ENCODE measurements around the gene CINP. TPM values are rescaled to one million over a fixed set of nuclear protein-coding genes. Genes with fewer than 3 reads are reported as not detected.
A peak's percentile ranks its signal among the peaks of the same experiment; 100 is the strongest.

CINP gene
- total RNA-seq (ENCODE audit: insufficient read depth, low replicate concordance) = 19.0 TPM

DNA sequence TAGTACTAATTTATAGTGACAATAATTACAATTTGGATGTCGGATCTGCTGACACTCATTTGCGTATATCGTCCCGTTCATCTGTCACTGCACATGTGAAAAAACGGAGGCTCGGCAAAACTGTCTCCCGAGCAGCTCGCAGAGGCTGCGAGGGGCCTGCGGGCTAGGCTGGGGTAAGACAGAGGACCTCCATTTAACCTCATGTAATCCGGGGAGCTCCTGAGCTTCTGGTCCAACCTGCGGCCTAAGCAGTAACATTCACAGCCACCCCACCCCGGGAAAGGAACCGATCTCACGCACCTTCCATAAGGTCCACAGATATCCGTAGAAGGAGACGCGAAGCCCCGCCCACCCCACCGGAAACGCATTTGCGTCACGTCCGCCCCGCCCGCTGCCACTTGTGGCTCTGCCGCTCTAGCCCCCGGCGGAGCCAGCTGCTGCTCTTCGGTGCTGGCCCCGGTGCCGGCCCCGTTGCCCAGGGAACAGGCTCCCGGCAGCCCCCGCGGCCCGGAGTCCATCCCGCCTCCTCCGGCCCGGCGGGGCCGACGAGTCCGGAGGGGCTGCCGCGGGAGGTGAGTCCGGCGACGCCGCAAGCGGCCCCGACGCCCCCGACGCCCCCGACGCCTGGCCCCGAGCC lies at the start of gene CINP, which contains the start of gene TECPR2:
TSS of gene CINP (minus strand) at position 346 of the 637 bp plus-strand sequence. CDS start at position 307, 39 bp downstream.
TSS of gene TECPR2 (plus strand) at position 397 of the 637 bp plus-strand sequence. CDS start 13,781 bp downstream, outside the sequence.
- peak; percentile 96 for DNase-seq (ENCODE audit: low spot score)

DNA sequence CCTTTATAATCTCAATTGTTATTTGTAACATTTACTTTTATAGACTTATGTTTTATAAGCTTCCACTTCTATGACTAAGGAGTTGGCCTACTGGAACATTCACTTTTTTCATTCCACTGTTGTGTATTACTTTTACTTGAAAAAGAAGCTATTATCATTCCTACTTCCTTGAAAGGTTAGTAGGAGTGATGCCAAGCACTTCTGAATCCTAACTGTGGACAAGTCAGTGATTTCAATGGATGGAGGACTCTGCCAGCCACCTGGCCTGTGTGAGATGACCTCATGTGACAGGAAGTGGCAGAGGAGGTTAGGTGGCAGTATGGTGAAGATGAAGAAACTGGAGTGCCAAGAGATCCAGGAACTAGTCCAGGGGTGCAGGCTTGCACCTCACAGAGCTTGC lies 46.0 kb upstream of the CINP start:
- no peak for DNase-seq (ENCODE audit: low spot score)

DNA sequence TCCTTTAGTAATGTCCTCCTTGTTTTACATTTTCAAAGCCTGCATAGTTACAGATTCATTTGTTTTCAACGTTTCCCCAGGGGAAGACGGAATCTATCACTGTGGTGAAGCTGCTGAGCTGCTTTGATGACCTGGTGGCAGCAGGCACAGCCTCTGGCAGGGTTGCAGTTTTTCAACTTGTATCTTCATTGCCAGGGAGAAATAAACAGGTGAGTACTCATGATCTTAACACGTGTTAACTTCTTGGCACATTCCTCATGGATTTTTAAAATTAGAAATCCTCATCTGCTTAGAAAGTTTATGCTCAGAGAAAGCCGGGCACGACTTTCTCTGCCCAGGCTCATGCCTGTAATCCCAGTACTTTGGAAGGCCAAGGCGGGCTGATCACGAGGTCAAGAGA lies 44.6 kb upstream of the CINP start:
- DNase-seq (ENCODE audit: low spot score) = no peak

DNA sequence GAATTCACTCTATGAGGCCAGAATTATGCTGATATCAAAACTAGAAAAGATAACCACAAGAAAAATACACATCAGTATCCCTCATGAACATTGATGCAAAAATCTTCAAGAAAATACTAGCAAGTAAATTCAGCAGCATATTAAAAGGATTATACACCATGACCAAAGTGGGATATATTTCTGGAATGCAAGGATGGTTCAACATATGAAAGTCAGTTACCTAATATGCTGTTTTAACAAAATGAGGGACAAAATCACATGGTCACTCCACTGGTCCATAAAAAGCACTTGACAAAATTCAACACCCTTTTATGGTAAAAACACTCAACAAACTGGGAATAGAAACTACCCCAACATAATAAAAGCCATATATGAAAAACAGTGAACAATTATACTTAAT lies 40.3 kb upstream of the CINP start:
- DNase-seq (ENCODE audit: low spot score) = no peak

DNA sequence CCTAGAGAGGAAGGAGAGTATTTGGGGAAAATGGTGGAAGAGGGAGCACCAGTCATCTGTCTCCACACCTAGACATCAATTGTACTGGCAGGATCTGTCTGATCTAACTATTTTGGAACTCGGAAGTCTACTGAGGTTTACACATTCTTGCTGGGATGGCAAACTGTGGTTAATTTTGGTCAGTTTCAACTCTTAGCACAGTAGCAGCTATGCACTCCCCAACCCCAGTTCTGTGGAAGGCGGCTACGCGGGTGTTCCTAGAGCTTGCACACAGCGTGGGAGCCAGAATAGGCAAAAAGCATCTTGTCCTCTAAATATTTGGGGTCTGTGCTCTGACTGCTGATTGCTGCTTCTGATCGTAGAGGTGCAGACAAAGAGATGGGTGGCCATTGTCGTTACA lies 33.8 kb upstream of the CINP start:
- DNase-seq (ENCODE audit: low spot score) = no peak

DNA sequence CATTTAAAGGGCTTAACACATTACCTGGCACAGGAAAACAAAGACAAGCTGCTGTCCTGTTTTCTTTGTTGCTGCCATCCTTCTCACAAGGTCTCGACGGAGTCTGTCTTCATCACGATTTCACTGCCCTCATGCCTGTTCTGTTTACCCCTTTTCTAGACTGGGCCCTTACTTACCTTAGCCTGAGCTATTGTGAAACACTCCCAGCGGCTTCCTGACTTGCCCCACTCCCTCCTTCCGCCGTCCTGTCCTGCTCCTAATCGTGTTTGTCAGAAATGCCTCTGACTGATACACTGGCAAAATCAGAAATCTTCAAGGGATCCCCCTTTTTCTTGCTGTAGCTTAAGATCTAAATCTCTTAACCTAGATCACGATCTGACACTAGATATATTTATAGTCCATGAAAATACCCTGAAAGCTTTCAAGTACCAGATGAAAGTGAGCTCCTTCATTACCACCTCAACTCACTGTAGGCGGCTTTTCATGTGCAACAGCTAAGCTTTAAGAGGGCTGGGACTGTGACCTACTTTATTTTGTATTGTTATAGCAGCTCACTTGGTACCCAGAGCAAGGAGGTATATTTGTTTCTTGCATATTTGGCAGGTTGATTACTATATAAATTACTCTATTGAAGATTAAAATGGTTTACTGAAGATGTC lies 32.2 kb upstream of the CINP start:
- no peak for DNase-seq (ENCODE audit: low spot score)

DNA sequence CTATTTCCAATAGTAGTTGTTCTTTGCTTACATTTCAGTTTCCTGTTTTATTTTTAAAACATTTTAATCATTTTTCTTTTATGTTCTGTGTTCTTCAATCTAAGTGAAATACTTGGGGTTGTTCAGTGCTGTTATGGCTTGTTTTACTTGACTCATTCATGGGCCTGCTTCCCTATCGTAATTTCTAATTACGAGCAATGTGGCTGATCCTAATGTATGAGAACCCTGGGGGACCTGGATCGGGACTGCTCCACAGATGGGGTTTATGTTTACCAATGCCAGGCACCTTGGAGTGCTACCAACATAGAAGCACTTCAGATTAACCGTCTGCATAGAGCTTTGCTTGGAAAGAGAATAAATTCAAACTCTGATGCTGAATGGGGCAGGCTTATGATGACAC lies 29.8 kb upstream of the CINP start:
- DNase-seq (ENCODE audit: low spot score) = no peak

DNA sequence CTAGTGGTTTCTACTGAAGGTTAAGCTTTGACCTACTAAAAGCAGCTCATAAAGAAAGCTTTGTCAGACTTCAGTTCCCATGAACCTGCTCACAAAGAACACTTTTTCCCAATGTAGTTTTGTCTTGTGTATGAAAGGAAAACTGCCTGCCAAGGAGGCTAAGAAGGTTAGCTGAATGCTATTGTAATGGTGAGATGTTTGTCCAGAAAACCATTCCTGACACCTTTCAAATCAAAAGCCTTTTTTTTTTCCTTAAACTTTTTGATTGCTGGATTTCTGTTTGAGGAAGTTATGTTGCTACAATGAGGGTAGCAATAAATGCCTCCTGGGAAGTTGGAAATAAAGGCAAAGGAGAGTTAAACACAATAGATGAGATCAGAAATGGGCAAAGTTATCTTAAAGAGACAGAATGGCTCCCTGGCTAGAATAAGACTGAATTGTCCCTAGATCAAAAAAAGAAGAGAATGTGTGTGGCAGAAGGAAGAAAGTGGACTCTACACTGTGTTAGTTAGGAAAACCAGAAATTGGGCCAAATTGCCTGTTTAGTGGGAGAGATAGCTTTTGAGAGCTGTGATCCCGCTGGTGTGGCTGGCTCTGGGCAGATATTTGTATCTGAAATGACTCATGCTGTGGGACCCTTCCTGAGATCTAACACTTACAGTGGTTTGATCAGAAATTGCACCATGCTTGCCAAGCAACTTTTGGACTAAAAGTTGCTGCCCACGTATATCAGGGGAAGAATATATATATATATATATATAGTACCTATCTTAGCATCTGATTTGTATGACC lies 27.6 kb upstream of the CINP start:
- DNase-seq (ENCODE audit: low spot score) = no peak

DNA sequence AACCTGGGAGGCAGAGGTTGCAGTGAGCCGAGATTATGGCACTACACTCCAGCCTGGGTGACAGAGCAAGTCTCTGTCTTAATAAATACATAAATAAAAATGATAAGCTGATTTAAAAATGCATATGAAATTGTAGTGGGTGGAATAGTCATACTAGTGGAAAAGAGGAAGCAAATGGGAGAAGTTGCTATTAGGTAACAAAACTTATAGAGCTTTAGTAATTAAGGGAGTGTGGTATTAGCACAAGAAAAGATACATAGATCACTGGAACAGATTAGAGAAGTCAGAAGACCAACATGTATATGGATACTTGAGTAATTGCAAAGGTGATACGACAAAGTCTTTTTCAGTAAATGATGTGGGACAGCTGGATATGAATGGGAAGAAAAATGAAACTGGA lies 26.6 kb upstream of the CINP start:
- no peak for DNase-seq (ENCODE audit: low spot score)

DNA sequence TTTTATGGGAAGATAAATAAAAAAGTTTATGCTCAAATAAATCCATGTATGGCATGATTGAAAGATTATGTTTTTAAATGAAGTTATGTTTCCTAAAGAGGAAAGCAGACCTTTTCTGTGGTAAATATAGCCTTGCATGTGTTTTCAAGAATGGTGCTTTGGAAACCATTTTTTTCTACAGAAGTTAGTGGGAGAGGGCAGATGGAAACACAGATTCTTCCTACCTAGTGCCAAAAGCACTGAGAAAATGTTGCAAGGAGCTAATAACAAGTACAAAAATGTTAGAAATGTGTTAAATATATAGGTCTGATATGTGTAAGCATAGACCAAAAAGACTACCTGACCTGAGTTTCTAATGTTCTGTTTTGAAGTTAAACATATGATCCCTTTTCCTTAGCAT lies 24.4 kb upstream of the CINP start:
- no peak for DNase-seq (ENCODE audit: low spot score)

DNA sequence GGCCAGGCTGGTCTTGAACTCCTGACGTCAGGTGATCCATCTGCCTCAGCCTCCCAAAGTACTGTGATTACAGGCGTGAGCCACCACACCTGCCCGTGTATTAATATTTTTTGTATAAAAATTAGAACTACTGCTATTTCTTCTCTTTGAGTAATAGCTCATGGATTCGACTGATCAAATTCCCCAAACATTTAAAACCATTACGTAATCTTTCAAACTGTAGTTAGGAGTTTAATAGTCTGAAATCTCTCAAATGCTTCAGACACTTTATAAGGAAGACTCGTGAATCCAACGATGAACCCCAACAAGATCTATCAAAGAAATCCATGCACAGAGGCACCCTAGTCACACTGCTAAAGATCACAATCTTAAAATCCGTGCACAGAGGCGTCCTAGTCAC lies 16.1 kb upstream of the CINP start:
- DNase-seq (ENCODE audit: low spot score) = no peak

DNA sequence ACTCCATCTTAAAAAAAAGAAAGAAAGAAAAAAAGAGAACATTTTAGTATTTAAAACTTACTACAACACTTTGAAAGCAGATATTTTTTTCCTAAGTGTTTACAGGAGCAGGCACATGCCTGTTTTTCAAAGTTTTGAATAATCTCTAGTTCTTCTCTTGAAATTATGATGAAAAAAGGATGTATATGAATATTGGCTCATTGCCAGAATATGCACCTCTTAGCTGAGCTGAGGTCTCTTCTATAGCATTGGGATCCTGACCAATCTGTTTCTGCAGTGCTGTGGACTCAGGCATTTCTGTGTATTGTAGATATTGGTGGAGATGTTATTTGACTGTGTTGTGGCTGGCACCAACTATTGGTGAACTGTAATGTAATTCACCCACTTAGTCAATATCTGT lies 15.0 kb upstream of the CINP start:
- no peak for DNase-seq (ENCODE audit: low spot score)

DNA sequence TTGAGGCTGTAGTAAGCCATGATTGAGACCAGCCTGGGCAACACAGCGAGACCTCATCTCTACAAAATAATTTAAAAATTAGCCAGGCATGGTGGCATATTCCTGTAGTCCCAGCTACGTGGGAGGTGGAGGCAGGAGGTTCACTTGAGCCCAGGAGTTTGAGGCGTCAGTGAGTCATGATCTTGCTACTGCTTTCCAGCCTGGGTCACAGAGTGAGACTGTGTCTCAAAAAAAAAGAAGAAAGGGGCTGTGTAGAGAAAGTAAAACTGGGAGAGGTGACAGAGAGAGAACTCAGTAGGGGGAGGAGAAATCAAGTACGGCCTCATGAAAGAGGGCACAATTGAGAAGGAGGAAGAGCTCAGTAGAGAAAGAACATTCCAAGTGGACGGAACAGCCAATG lies 12.4 kb upstream of the CINP start:
- no peak for DNase-seq (ENCODE audit: low spot score)

DNA sequence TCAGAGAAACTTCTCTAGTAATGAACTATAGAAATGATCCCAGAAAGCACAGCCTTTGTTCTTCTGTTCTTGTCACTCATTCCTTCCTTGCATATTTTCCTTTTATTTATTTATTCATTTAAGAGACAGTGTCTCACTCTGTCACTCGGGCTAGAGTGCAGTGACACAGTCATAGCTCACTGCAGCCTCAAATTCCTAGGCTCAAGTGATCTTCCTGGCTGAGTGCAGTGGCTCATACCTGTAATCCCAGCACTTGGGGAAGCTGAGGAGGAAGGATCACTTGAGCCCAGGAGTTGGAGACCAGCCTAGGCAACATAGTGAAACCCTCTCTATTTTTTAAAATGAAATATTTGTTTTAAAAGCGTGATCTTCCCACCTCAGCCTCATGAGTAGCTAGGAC lies 11.6 kb upstream of the CINP start:
- no peak for DNase-seq (ENCODE audit: low spot score)

DNA sequence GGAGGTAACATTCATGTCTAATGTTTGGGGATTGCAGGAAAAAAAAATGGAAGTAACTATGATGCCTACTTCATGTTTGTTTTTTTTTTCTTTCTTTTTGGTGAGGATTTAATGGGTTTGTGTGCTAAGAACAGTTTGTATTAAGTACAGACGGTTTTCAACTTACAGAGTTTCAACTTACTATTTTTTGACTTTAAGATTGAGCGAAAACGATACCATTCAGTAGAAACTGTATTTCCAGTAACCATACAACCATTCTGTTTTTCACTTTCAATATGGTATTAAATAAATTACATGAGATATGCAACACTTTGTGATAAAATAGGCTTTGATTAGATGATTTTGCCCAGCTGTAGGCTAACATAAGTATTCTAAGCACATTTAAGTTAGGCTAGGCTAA lies 10.4 kb upstream of the CINP start:
- DNase-seq (ENCODE audit: low spot score) = no peak

DNA sequence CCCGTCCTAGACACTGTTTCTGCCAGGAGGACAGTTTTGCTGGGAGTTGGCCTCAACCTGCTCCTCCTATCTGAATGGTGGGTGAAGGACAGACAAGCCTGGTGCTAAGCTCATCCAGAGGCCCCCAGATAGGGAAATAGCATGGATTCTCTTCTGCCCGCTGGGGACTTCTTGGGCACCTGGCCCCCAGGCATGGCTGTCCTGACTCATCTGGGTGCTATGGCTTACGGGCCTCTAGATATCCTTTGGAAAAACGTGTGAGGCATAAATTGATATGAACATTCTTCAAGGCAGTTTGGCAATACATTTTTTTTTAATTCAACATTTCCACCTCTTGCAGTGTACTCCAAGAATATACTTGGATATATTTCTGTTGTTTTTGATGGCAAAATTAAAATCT lies 8.7 kb upstream of the CINP start:
- DNase-seq (ENCODE audit: low spot score) = no peak

DNA sequence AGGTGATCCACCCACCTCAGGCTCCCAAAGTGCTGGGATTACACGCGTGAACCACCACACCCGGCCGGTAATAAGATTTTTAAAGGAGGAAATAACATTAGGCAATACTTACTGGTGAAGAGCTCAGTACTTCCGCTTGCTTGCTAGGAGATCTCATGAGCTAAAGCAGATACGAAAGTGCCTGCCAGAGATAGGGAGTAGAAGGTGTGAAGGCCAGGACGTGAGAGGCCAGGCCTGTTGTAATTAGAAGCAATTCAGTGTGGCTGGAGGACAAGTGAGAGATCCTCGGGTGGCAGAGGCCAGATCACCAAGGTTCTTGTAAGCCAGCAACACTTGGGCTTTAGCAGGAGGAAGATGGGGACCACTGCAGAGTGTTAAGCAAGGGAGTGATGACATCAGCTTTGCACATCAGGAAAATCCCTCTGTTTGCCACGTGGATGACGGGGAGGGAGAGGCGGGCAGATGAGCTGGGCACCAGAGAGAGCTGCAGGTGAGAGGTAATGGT lies 7.7 kb upstream of the CINP start:
- no peak for DNase-seq (ENCODE audit: low spot score)

DNA sequence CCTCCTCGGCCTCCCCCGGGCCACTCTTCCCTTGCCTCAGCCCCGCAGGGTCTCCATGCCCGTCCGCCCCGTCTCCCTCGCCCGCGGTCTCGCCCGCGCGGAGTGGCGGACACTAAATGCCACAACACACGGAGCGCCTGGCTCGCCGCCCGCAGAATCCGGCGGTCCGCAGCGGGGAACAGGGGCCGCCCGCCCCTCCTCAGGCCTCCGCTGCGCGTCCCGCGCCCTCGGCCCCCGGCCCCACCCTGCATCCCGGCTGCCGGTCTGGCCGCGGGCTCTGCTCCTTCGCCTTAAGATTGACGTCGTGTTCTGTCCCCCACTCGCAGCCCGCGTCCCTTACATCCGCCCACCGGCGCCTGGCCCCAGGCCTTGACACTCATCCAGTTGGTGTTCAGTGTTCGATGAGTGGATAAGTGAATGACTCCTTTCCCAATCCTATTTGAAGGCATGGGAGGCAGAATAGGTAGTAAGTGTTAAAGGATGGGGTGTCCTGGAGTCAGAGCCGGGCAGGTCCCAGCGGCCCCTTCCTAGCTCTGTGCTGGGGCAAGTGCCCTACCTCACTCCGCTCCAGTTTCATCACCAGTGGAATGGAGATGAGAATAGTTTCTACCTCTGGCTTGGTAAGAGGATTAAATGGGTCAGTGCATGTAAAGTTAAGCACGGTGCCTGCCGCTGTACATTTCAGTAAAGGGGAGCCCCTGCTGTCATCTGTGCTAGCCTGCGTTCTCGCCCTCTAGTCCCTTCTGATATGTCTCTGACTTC lies 673 bp upstream of the CINP start:
- DNase-seq (ENCODE audit: low spot score) = peak; percentile 8

DNA sequence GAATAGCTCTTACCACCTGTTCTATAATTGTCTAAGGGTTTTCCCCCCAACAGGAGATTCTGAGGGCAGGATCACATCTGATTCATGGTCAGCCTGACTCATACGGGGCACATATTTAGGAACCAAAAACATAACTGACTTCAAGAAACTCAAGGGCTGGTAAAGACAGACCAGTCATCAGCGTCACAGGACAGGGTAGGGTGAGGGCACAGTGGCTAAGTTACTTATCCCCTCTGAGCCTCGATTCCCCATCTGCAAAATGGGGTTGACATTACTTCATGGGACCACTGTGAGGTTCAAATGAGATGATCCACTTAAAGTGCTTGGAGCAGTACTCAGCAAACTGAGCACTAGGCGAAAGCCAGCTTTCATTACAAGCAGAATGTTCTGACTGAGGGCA lies 606 bp downstream of the CINP start:
- no peak for DNase-seq (ENCODE audit: low spot score)

DNA sequence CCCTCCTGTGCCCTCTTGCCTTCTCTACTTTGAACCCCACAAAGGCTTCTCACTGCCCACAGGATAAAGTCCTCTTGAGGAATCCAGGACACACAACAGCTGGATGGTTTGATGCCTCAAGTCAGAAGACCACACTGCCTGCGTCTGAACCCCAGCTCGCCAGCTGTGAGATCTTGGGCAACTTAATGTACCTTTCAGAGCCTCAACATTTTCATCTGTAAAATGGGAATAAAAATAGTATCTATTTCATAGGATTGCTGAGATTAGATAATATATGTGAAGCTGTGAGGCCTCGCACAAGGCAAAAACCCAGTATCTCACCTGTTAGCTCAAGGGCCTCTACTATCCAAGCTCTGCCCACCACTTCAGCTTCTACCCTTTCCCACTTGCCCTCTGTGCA lies 2.3 kb downstream of the CINP start:
- no peak for DNase-seq (ENCODE audit: low spot score)

DNA sequence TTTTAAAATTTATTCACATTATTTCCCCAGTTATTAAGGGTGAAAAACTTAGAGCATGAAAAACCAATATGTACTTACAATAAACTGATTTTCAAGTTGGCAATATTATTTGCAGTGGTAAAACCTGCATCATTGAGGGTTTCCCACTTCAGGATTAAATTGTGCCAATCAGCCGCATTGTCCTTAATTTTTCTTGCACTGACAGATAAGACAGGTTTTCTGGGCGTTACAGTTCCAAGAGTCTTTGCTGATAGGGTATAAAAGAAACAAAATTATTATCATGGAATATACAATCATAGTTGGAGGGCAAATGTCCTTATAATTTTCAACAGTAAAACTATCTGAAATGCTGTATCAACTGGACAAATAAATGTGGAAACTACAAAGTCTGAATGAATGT lies 3.3 kb downstream of the CINP start:
- DNase-seq (ENCODE audit: low spot score) = no peak

DNA sequence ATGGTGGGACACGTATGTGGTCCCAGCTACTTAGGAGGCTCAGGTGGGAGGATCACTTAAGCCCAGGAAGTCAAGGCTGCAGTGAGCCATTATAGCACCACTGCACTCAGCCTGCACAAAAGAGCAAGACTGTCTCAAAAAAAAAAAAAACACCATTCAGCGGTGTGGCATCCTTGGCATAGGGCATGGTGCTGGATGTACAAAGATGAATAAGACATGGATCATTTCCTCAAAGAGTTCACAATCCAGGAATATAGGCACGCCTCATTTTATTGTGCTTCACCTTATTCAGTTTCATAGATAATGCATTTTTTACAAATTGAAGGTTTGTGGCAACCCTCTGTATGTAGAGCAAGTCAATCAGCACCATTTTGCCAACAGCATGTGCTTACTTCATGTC lies 6.4 kb downstream of the CINP start:
- DNase-seq (ENCODE audit: low spot score) = no peak

All from umbilical cord (tissue), 2 donors.